Muscle layer of colon (tissue), 2 donors: ENCODE measurements around the gene C6orf132.

Source experiments
- H3K27ac ChIP-seq: one replicate; pipeline ENCODE4 v1.7.0; 2013; ENCODE audit warnings: low read depth, mild to moderate bottlenecking, low read length, moderate library complexity
- H3K27me3 ChIP-seq, 2 donors: one replicate each; pipeline ENCODE4 v1.7.0; 2013; ENCODE audit warnings: low read length in 2 of 2, mild to moderate bottlenecking in 2 of 2; ENCODE audit not compliant: insufficient read depth in 2 of 2, control insufficient read depth in 1 of 2
- H3K36me3 ChIP-seq: one replicate; pipeline ENCODE4 v1.7.0; 2013; ENCODE audit warnings: mild to moderate bottlenecking, low read length; ENCODE audit not compliant: insufficient read depth
- H3K4me1 ChIP-seq: one replicate; pipeline ENCODE4 v1.7.0; 2013; ENCODE audit warnings: mild to moderate bottlenecking, low read length; ENCODE audit not compliant: insufficient read depth
- H3K4me3 ChIP-seq, 2 donors: one replicate each; pipeline ENCODE4 v1.7.0; 2013; ENCODE audit warnings: low read length in 2 of 2, low read depth in 1 of 2, mild to moderate bottlenecking in 1 of 2, moderate library complexity in 1 of 2
- H3K9ac ChIP-seq: one replicate; pipeline ENCODE4 v1.7.0; 2013; ENCODE audit warnings: low read length
- H3K9me3 ChIP-seq: one replicate; pipeline ENCODE4 v1.7.0; 2013; ENCODE audit warnings: mild to moderate bottlenecking, low read length
- donor health status: abdominal sarcoma.
- donor health status: Adenocarcinoma of cecum.

C6orf132 gene

DNA sequence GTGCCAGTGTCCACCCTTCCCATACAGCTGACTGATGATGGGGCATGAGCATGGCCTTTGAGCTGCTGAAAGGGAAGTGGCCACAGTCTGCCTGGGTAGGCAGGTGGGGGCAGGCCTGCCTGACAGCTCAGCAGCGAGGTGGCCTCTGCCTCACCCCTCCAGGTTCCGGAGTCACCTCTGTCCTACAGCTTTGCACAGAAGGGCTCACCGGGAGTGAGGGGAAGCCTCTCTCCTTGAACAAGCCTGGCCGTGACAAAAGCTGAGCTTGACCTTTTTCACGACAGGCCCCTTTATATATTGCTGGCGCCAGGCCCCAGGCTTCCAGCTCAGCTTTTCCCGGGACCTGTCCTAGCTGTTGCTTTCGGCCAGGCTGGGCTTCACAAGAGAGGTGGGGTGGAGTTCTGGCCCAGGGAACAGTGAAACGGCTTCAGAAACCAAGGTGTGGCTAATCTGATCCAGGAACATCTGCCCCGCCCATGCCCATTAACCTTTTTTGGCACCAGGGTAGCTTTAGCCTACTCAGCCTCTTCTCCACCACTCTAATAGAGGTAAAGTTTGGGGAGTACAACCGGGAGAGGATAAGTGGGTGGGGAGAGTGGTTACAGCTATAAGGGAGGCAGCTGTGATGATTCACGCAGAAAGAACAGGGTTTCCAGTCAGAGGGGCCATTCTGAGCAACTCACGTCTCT is 42.9 kb downstream of the C6orf132 start:
- H3K4me1 ChIP-seq, result peaks cover 10% of the 10 kb centered on the region
- no peak overlapping the region for H3K4me3 ChIP-seq
- no peaks in the 10 kb centered on the region for H3K9me3 ChIP-seq
- H3K27me3 ChIP-seq, result peaks cover 0 to 6% of the 10 kb centered on the region in 2 donors
- H3K27ac ChIP-seq, result no peak overlapping the region
- H3K9ac ChIP-seq, result no peak overlapping the region
- H3K36me3 ChIP-seq, result no peaks in the 10 kb centered on the region

DNA sequence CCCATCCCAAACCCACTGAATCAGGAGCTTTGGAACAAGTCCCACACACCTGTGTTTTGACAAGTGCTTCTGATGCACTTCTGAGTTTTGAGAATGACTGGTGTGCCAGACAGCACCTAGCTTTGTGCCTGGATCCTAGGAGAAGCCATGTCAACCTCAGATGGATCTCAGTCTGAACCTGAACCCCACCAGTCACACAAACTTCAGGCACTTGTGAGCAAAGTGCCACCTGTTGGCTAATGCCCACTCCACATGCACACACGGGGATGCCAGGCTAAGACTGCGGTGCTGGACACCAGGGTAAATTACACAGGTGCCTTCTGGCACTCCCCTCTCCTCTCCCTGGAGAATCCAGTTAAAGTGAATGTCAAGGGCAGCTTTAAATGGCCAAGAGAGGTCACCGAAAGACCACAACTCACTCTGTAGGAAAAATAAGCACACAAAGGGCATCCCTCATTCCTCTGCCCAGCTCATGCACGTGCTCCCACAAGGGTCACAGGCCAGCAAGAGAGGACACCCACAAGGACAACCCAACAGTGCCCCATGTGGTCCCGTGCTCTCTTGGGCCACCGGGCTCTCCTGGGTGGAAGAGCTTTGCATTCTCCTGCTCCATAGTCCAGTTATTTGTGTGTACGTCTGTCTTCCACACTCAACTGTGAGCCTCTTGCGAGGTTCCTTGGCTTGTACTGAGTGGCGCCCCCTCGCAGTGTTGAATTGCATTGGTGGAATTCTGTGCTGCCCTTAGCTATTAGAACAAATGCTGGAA is 46.5 kb downstream of the C6orf132 start:
- H3K4me3 ChIP-seq, result no peak overlapping the region
- H3K27me3 ChIP-seq, result no peaks in the 10 kb centered on the region
- no peaks in the 10 kb centered on the region for H3K36me3 ChIP-seq
- H3K27ac ChIP-seq, result no peak overlapping the region
- no peak overlapping the region for H3K9ac ChIP-seq
- H3K4me1 ChIP-seq, result no peaks in the 10 kb centered on the region
- H3K9me3 ChIP-seq, result no peaks in the 10 kb centered on the region

DNA sequence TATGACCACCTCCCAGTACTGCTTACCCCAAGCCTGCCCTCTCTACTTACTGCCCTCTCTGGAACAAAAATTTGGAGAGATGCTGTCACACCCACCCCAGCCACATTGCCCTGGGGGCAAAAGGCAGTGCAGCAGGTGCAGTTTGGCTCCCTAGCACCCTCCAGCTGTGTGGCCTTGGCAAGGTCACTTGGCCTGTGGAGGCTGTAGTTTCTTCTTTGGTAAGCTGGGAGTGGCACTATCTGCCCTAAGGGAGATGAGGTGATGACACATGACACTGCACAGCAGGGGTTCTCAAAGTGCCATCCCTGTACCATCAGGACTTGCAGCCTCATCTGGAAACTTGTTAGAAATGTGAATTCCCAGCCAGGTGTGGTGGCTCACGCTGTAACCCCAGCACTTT is 47.3 kb downstream of the C6orf132 start:
- no peaks in the 10 kb centered on the region for H3K4me1 ChIP-seq
- no peaks in the 10 kb centered on the region for H3K36me3 ChIP-seq

GRCh38 chr6:42093582-42094329 is 48.7 kb downstream of the C6orf132 start:
- no peak overlapping the region for H3K27ac ChIP-seq
- H3K9ac ChIP-seq, result no peak overlapping the region

More for the DNA sequence above, 47.3 kb downstream of the C6orf132 start:
- H3K9me3 ChIP-seq, result no peaks in the 10 kb centered on the region
- H3K27me3 ChIP-seq, result no peaks in the 10 kb centered on the region
- no peak overlapping the region for H3K27ac ChIP-seq
- no peak overlapping the region for H3K9ac ChIP-seq
- H3K4me3 ChIP-seq, result no peak overlapping the region

DNA sequence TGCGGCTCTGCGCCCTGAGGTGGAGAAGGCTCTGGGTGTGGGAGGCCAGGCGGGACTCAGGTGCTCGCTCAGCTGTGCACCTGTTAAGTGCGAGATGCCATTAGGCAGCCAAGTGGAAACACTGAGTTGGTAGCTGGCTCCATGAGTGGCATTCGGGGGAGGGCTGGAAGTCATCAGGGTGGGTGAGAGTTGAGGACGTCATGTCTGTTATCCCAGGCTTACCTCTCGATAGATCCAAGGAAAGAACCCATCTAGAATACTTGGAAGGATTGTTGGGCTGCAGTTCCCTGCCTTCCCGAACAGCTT is 50.7 kb downstream of the C6orf132 start:
- no peaks in the 10 kb centered on the region for H3K36me3 ChIP-seq
- no peak overlapping the region for H3K9ac ChIP-seq
- no peak overlapping the region for H3K27ac ChIP-seq
- H3K4me1 ChIP-seq, result no peaks in the 10 kb centered on the region
- no peaks in the 10 kb centered on the region for H3K27me3 ChIP-seq
- H3K9me3 ChIP-seq, result no peaks in the 10 kb centered on the region
- no peak overlapping the region for H3K4me3 ChIP-seq

More at GRCh38 chr6:42093582-42094329, 48.7 kb downstream of the C6orf132 start:
- Histone ChIP-seq H3K4me1 (no peaks in the 10 kb centered on the region), H3K9me3 (no peaks in the 10 kb centered on the region), H3K27me3 (no peaks in the 10 kb centered on the region), H3K36me3 (no peaks in the 10 kb centered on the region), H3K4me3 (no peak overlapping the region)

- no peak overlapping the region for H3K9ac ChIP-seq
- no peak overlapping the region for H3K27ac ChIP-seq
- H3K4me3 ChIP-seq, result no peak overlapping the region
- H3K36me3 ChIP-seq, result peaks cover 6% of the 10 kb centered on the region
- H3K9me3 ChIP-seq, result no peaks in the 10 kb centered on the region
- H3K4me1 ChIP-seq, result no peaks in the 10 kb centered on the region
- H3K27me3 ChIP-seq, result no peaks in the 10 kb centered on the region
Measured at GRCh38 chr6:42090819-42091717, 51.4 kb downstream of the C6orf132 start.

- Histone ChIP-seq H3K4me1 (no peaks in the 10 kb centered on the region), H3K9me3 (no peaks in the 10 kb centered on the region), H3K4me3 (no peak overlapping the region), H3K36me3 (peaks cover 13% of the 10 kb centered on the region), H3K9ac (no peak overlapping the region), H3K27me3 (no peaks in the 10 kb centered on the region), H3K27ac (no peak overlapping the region)
Measured at GRCh38 chr6:42088101-42088591, 54.3 kb downstream of the C6orf132 start.

GRCh38 chr6:42086046-42087035 is 56.1 kb downstream of the C6orf132 start:
- H3K4me1 ChIP-seq, result no peaks in the 10 kb centered on the region
- no peak overlapping the region for H3K9ac ChIP-seq
- no peak overlapping the region for H3K27ac ChIP-seq
- no peaks in the 10 kb centered on the region for H3K9me3 ChIP-seq
- H3K4me3 ChIP-seq, result no peak overlapping the region
- H3K27me3 ChIP-seq, result no peaks in the 10 kb centered on the region
- H3K36me3 ChIP-seq, result peaks cover 14% of the 10 kb centered on the region

DNA sequence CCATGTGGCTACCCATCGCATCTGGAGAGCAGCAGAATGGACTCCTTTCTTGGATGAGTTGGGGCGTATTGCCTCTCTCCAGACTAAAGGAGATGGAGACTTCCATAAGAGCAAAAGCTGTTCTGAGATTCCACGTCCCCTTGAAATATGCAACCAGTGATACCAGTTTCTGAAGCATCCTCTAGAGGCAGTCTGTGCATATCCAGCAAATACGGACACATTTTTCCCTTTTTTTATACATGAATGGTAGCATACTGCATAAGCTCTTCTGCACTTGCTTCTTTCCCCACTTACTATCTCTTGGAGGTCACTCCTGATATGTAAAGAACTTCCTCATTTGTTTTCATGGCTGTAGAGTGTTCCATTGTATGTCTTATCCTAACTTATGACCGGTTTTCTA is 57.5 kb downstream of the C6orf132 start:
- Histone ChIP-seq H3K36me3 (peaks cover 14% of the 10 kb centered on the region), H3K9me3 (no peaks in the 10 kb centered on the region), H3K4me3 (no peak overlapping the region), H3K27me3 (no peaks in the 10 kb centered on the region), H3K4me1 (no peaks in the 10 kb centered on the region), H3K27ac (no peak overlapping the region), H3K9ac (no peak overlapping the region)

- peaks cover 15% of the 10 kb centered on the region for H3K36me3 ChIP-seq
- no peaks in the 10 kb centered on the region for H3K4me1 ChIP-seq
- H3K27ac ChIP-seq, result no peak overlapping the region
- H3K4me3 ChIP-seq, result no peak overlapping the region
- no peaks in the 10 kb centered on the region for H3K9me3 ChIP-seq
- no peaks in the 10 kb centered on the region for H3K27me3 ChIP-seq
- H3K9ac ChIP-seq, result no peak overlapping the region
Measured at GRCh38 chr6:42083530-42083929, 58.9 kb downstream of the C6orf132 start.
